Loucy (cell line): ENCODE results near the gene NDUFAF3.

Experiments used
- H2AFZ ChIP-seq: fragments of 200-600 bp; sonication (generic); 2 replicates; pipeline ENCODE4 v1.6.0; 2016; ENCODE audit warnings: antibody characterized with exemption, mild to moderate bottlenecking, low read length, moderate library complexity
- H3F3A ChIP-seq: fragments of 200-600 bp; 2 replicates; pipeline ENCODE4 v1.6.0; 2016; ENCODE audit warnings: antibody characterized with exemption, low read depth, mild to moderate bottlenecking
- H3K27me3 ChIP-seq: fragments of 200-600 bp; sonication (generic); 2 replicates; pipeline ENCODE4 v1.6.1; 2014; ENCODE audit warnings: low read length, mild to moderate bottlenecking; ENCODE audit not compliant: insufficient read depth, poor library complexity, severe bottlenecking
- H3K36me3 ChIP-seq: fragments of 200-600 bp; sonication (generic); 2 replicates; pipeline ENCODE4 v1.6.1; 2016; ENCODE audit warnings: low read length; ENCODE audit not compliant: insufficient read depth
- H3K4me1 ChIP-seq: fragments of 200-600 bp; sonication (generic); 2 replicates; pipeline ENCODE4 v1.5.1; 2014; ENCODE audit warnings: low read length, mild to moderate bottlenecking; ENCODE audit not compliant: insufficient read depth, poor library complexity, severe bottlenecking
- H3K4me2 ChIP-seq: fragments of 200-600 bp; sonication (generic); 2 replicates; pipeline ENCODE4 v1.6.0; 2014; ENCODE audit warnings: antibody characterized with exemption, low read length, low read depth, mild to moderate bottlenecking; ENCODE audit not compliant: poor library complexity, severe bottlenecking
- H3K4me3 ChIP-seq: fragments of 200-600 bp; sonication (generic); 2 replicates; pipeline ENCODE4 v1.5.1; 2014; ENCODE audit warnings: low read length, mild to moderate bottlenecking, mixed read lengths; ENCODE audit not compliant: poor library complexity, severe bottlenecking
- H3K79me2 ChIP-seq: fragments of 200-600 bp; sonication (generic); 2 replicates; pipeline ENCODE4 v1.6.1; 2014; ENCODE audit warnings: low read length; ENCODE audit not compliant: insufficient read depth
- H3K9ac ChIP-seq: fragments of 200-600 bp; sonication (generic); 2 replicates; pipeline ENCODE4 v1.6.0; 2014; ENCODE audit warnings: mild to moderate bottlenecking, low read depth, low read length, moderate library complexity; ENCODE audit not compliant: poor library complexity, severe bottlenecking
- H3K9me2 ChIP-seq: fragments of 200-600 bp; sonication (generic); replicated peaks from 2 replicates; pipeline ENCODE4 v1.6.1; 2016; ENCODE audit warnings: low read depth, low read length, mixed read lengths
- H3K9me3 ChIP-seq: fragments of 200-600 bp; sonication (generic); 2 replicates; pipeline ENCODE4 v1.6.1; 2014; ENCODE audit warnings: mild to moderate bottlenecking, antibody characterized with exemption, low read length, low read depth; ENCODE audit not compliant: insufficient read depth
- H4K20me1 ChIP-seq: fragments of 200-600 bp; sonication (generic); 2 replicates; pipeline ENCODE4 v1.6.0; 2014; ENCODE audit warnings: antibody characterized with exemption, low read length, mild to moderate bottlenecking; ENCODE audit not compliant: insufficient read depth, poor library complexity, severe bottlenecking
- CTCF ChIP-seq: fragments of 200-600 bp; sonication (generic); conservative IDR thresholded peaks from 2 replicates; pipeline ENCODE4 v1.5.1; 2014; ENCODE audit warnings: mild to moderate bottlenecking, antibody characterized with exemption, low read length
- EZH2phosphoT487 ChIP-seq: fragments of 200-600 bp; IDR thresholded peaks from 2 replicates; pipeline ENCODE4 v1.6.1; 2018; ENCODE audit warnings: antibody characterized with exemption, mild to moderate bottlenecking, moderate library complexity, borderline replicate concordance

Gene NDUFAF3

GRCh38 chr3:49021813-49022687 lies at the start of gene NDUFAF3:
Gene NDUFAF3, plus strand, starts transcription at chr3:49022121. Its CDS starts 24 bp downstream, at chr3:49022145.
- Histone ChIP-seq H4K20me1 (peaks cover 72% of the 10 kb centered on the region), H3K36me3 (peaks cover 35% of the 10 kb centered on the region; the same call in 1 of the 2 replicates), H3K27me3 (no peaks in the 10 kb centered on the region), H3K9me3 (no peaks in the 10 kb centered on the region), H3K4me2 (peak within 1 kb of the TSS; percentile 92), H3K9ac (peak within 1 kb of the TSS; percentile 98), H2AFZ (peak within 1 kb of the TSS; percentile 87), H3F3A (peaks cover 3% of the 10 kb centered on the region; the same call in 1 of the 2 replicates), H3K9me2 (no peaks in the 10 kb centered on the region), H3K4me1 (peaks cover 43% of the 10 kb centered on the region), H3K4me3 (peak within 1 kb of the TSS; percentile 91), H3K79me2 (peaks cover 78% of the 10 kb centered on the region)
- TF ChIP-seq EZH2phosphoT487 (no peak), CTCF (peak; percentile 79)

GRCh38 chr3:48974076-48974864 lies 47.7 kb upstream of the NDUFAF3 start:
- no peak overlapping the region for H3K4me3 ChIP-seq
- H3K27me3 ChIP-seq, result no peaks in the 10 kb centered on the region
- H3K36me3 ChIP-seq, result peaks cover 76% of the 10 kb centered on the region; the same call in 1 of the 2 replicates
- H3K9ac ChIP-seq, result no peak overlapping the region
- no peak for TF ChIP-seq EZH2phosphoT487
- no peak for TF ChIP-seq CTCF
- no peak overlapping the region for H2AFZ ChIP-seq
- no peaks in the 10 kb centered on the region for H3K79me2 ChIP-seq
- no peaks in the 10 kb centered on the region for H3K4me1 ChIP-seq
- H4K20me1 ChIP-seq, result no peaks in the 10 kb centered on the region
- no peak overlapping the region for H3K4me2 ChIP-seq
- no peaks in the 10 kb centered on the region for H3F3A ChIP-seq
- no peaks in the 10 kb centered on the region for H3K9me3 ChIP-seq
- no peaks in the 10 kb centered on the region for H3K9me2 ChIP-seq

GRCh38 chr3:48979451-48979850 lies 42.5 kb upstream of the NDUFAF3 start:
- no peaks in the 10 kb centered on the region for H3K4me1 ChIP-seq
- H3K9ac ChIP-seq, result no peak overlapping the region
- no peak overlapping the region for H3K4me3 ChIP-seq
- peaks cover 72% of the 10 kb centered on the region; the same call in 1 of the 2 replicates for H3K36me3 ChIP-seq
- H3K27me3 ChIP-seq, result no peaks in the 10 kb centered on the region
- no peak overlapping the region for H2AFZ ChIP-seq
- H3F3A ChIP-seq, result no peaks in the 10 kb centered on the region
- no peaks in the 10 kb centered on the region for H3K9me2 ChIP-seq
- H4K20me1 ChIP-seq, result no peaks in the 10 kb centered on the region
- TF ChIP-seq CTCF, result no peak
- no peak for TF ChIP-seq EZH2phosphoT487
- no peaks in the 10 kb centered on the region for H3K9me3 ChIP-seq
- no peaks in the 10 kb centered on the region for H3K79me2 ChIP-seq
- no peak overlapping the region for H3K4me2 ChIP-seq
